ENCODE data around the gene HAGHL. TPM values are rescaled to one million over a fixed set of nuclear protein-coding genes. Genes with fewer than 3 reads are reported as not detected.
A peak's percentile ranks its signal among the peaks of the same experiment; 100 is the strongest.

HAGHL gene
- total RNA-seq, 1 donor from 2014 or later: 33.2 TPM

DNA sequence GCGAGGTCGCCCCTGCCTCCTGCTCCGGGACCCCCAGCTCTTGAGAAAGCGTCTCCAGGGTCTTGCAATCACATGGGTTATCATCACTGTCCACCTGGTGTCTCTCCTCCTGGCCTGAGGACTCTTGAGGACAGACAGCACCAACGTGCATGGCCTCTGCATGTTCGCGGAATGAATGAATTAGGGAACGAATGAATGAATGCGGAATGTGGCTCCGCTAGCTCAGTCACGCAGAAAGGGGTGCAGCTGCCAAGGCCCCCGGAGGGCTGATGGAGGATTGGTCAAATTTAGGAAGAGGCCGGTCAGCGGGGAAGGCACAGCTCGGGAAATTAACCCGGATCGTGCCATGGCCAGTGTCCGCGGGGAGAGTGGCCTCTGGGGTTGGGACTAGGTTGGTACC, 24.6 kb upstream of the HAGHL start:
- Histone ChIP-seq H3K36me3 (ENCODE audit: control insufficient read depth, insufficient read depth, low read length) (no peaks in the 10 kb centered on the region), H3K27me3 (ENCODE audit: control insufficient read depth, insufficient read depth, low read length) (peaks cover 39% of the 10 kb centered on the region), H3K4me3 (ENCODE audit: low read depth, low read length) (no peak overlapping the region)
- DNase-seq (ENCODE audit: low read depth): no peak
- TF ChIP-seq, protein P1, sequence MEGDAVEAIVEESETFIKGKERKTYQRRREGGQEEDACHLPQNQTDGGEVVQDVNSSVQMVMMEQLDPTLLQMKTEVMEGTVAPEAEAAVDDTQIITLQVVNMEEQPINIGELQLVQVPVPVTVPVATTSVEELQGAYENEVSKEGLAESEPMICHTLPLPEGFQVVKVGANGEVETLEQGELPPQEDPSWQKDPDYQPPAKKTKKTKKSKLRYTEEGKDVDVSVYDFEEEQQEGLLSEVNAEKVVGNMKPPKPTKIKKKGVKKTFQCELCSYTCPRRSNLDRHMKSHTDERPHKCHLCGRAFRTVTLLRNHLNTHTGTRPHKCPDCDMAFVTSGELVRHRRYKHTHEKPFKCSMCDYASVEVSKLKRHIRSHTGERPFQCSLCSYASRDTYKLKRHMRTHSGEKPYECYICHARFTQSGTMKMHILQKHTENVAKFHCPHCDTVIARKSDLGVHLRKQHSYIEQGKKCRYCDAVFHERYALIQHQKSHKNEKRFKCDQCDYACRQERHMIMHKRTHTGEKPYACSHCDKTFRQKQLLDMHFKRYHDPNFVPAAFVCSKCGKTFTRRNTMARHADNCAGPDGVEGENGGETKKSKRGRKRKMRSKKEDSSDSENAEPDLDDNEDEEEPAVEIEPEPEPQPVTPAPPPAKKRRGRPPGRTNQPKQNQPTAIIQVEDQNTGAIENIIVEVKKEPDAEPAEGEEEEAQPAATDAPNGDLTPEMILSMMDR (IDR thresholded peaks at IDR 0.05; ENCODE audit: insufficient read depth, low read length, severe bottlenecking): no peak
- no peak for FAIRE-seq

DNA sequence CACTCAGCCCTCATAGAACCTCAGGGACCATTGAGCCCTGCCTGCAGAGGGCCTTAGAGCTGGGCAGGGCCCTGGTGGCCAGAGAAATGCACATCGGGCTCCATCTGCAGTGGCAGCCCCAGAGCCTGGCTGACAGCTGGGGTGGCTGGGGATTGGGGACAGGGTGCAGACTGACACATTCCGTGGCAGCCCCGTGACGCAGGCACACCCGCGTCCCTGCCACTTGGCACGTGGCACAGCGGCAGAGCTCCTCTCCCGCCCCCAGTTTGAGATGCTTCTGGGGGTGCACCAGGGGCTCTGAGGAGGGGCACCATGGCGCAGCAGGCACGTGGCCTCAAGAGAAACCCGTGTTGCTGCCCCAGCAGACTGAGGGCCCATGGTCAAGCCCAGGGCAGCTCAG, 23.5 kb upstream of the HAGHL start:
- FAIRE-seq (no peak), DNase-seq (ENCODE audit: low read depth) (no peak)
- TF ChIP-seq, protein P1 (IDR thresholded peaks at IDR 0.05; ENCODE audit: insufficient read depth, low read length, severe bottlenecking): no peak
- H3K4me3 ChIP-seq (ENCODE audit: low read depth, low read length): no peak overlapping the region
- H3K27me3 ChIP-seq (ENCODE audit: control insufficient read depth, insufficient read depth, low read length): peaks cover 40% of the 10 kb centered on the region
- H3K36me3 ChIP-seq (ENCODE audit: control insufficient read depth, insufficient read depth, low read length): no peaks in the 10 kb centered on the region

DNA sequence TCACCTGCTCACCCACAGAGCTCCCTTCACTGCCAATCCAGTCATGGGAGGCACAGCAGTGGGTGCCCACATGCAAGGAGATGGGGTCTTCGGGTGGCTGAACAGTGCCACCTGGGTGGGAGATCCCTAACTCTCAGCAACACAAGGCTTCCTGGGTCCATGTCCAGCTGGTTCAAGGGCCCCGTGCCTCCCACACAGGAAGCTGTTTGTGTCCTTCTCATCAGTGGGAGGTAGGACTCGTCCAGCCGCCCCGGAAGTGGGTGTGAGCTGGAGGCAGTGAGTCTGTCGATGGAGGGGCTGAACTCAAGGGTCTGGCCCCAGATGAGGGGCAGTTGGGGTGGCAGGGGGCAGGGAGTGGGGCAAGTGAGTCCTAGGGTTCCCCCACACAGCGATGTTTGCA, 22.9 kb upstream of the HAGHL start:
- Histone ChIP-seq H3K4me3 (ENCODE audit: low read depth, low read length) (no peak overlapping the region), H3K27me3 (ENCODE audit: control insufficient read depth, insufficient read depth, low read length) (peaks cover 41% of the 10 kb centered on the region), H3K36me3 (ENCODE audit: control insufficient read depth, insufficient read depth, low read length) (no peaks in the 10 kb centered on the region)
- FAIRE-seq (no peak), DNase-seq (ENCODE audit: low read depth) (no peak)
- TF ChIP-seq, protein P1 (IDR thresholded peaks at IDR 0.05; ENCODE audit: insufficient read depth, low read length, severe bottlenecking): no peak

DNA sequence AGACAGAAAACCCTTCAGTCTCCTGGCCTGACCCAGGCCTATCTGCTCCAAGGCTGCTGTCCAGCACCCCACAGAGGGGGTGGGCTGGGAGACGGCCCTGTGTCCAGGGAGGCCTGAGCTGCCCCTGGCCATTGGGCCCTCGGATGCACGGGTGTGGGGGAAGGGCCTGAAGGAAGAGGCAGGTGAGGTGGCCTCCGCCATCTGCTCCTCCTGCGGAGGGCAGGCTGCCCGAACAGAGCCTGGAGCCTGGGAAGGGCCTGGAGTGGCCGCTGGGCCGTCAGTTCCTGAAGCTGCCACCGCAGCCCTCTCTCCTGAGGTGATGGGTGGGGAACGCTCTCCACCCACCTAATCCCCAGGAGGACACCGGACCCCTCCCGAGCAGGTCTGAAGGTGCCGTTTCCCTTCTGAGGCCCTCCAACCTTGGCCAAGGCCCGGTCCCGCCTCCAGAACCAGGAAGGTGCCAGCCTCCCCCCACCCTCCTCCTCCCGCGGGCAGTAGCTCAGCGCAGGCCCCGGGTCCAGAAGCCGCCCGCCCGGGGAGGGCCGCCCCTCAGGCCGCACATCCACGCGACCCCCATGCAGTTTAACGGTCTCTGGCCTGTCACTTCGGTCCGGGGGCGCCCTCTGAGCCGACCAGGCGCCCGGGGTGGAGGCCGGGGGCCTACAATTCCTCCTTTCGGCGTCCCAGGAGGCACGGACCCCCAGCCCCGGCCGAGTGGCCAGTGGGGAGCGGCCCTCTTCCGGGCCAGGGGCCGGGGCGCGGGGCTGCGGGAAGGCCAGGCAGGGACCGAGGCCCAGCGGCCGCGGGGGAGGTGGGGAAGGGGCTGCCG, 22.1 kb upstream of the HAGHL start:
- H3K4me3 ChIP-seq (ENCODE audit: low read depth, low read length): peak overlapping the region; percentile 17
- DNase-seq (ENCODE audit: low read depth): no peak
- H3K36me3 ChIP-seq (ENCODE audit: control insufficient read depth, insufficient read depth, low read length): no peaks in the 10 kb centered on the region
- H3K27me3 ChIP-seq (ENCODE audit: control insufficient read depth, insufficient read depth, low read length): peaks cover 45% of the 10 kb centered on the region
- TF ChIP-seq, protein P1 (IDR thresholded peaks at IDR 0.05; ENCODE audit: insufficient read depth, low read length, severe bottlenecking): no peak
- FAIRE-seq: no peak

DNA sequence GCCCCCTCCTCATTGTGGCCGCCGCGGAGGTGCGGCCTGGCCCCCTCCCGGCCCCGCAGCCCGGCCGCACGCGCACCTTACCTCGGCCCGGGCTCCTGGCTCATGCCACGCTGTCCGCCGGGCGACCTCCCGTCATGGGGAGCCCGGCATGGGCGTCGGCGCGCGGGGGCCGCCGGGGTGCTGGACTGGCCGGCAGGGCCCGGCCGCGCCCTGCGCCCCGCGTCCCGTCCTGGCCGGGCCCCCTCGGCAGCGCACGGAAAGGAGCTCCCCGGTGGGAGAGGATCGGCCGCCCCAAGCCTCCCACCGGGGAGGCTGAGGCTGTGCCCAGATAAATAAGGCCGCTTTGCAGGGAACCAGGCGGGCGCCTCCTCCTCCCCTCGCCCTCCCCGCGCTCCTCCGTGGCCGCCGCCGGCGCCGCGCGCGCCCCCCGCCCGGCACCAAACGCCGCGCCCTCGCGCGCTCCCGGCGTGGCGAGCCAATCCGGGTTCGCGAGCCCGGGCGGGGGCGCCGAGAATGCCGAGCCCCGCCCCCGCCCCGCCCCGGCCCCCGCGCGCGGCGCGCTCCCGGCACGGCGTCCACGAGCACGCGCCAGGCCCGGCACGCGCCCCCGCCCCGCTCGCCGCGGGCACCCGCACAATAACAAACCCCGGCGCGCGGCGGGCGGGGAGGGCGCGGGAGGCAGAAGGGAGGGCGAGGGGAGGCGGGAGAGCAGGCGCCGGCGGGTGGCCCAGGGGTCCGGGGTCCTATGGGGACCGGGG, 21.3 kb upstream of the HAGHL start, which contains the start of gene FBXL16:
Gene FBXL16, minus strand, starts transcription at position 371 of the 758 bp plus-strand sequence. CDS start 8,396 bp downstream, outside the sequence.
- DNase-seq (ENCODE audit: low read depth) (no peak), FAIRE-seq (no peak)
- Histone ChIP-seq H3K36me3 (ENCODE audit: control insufficient read depth, insufficient read depth, low read length) (no peaks in the 10 kb centered on the region), H3K4me3 (ENCODE audit: low read depth, low read length) (peak within 1 kb of the TSS; percentile 22), H3K27me3 (ENCODE audit: control insufficient read depth, insufficient read depth, low read length) (peaks cover 47% of the 10 kb centered on the region)
- TF ChIP-seq, protein P1 (IDR thresholded peaks at IDR 0.05; ENCODE audit: insufficient read depth, low read length, severe bottlenecking): no peak
